Endothelial cell (in vitro differentiated cells): ENCODE results near the gene TSC22D1. TPM values are rescaled to one million over a fixed set of nuclear protein-coding genes. Genes with fewer than 3 reads are reported as not detected.

ENCODE experiments used
- DNase-seq: peaks from one replicate; pipeline ENCODE4 v3.0.0; 2021; ENCODE audit warnings: low spot score
- H3K27ac Mint-ChIP-seq: one replicate; pipeline ENCODE4 v1.8.0; 2021; ENCODE audit warnings: mixed read lengths, inconsistent platforms; ENCODE audit not compliant: unreplicated experiment
- H3K27me3 Mint-ChIP-seq: one replicate; pipeline ENCODE4 v1.8.0; 2021; ENCODE audit warnings: mild to moderate bottlenecking, moderate library complexity, mixed read lengths, inconsistent platforms; ENCODE audit not compliant: unreplicated experiment
- H3K36me3 Mint-ChIP-seq: one replicate; pipeline ENCODE4 v1.8.0; 2021; ENCODE audit warnings: mild to moderate bottlenecking, low read depth, mixed read lengths, inconsistent platforms; ENCODE audit not compliant: unreplicated experiment
- H3K4me1 Mint-ChIP-seq: one replicate; pipeline ENCODE4 v1.8.0; 2021; ENCODE audit warnings: mild to moderate bottlenecking, mixed read lengths, inconsistent platforms; ENCODE audit not compliant: unreplicated experiment
- H3K4me3 Mint-ChIP-seq: one replicate; pipeline ENCODE4 v1.8.0; 2021; ENCODE audit warnings: mild to moderate bottlenecking, mixed read lengths, inconsistent platforms; ENCODE audit not compliant: unreplicated experiment
- H3K9me3 Mint-ChIP-seq: one replicate; pipeline ENCODE4 v1.8.0; 2021; ENCODE audit warnings: mixed read lengths, inconsistent platforms; ENCODE audit not compliant: unreplicated experiment
- total RNA-seq: library from RNA; stranded (reverse); fragmentation: NEBNext Ultra II Directional; extraction: Animal tissue kit (Norgen Biotek cat#: 25700); gene quantifications from one replicate; pipeline ENCODE4 v1.2.1, GENCODE V29; 2021; ENCODE audit not compliant: unreplicated experiment
- TF ChIP-seq, protein P1 (sequence below): fragments of 200-600 bp; sonication (generic); IDR thresholded peaks from one replicate; pipeline ENCODE4 v1.5.0; 2021; ENCODE audit warnings: antibody characterized with exemption; ENCODE audit not compliant: unreplicated experiment

TSC22D1 gene
- total RNA-seq, 1 donor from 2014 or later: 73.0 TPM

DNA sequence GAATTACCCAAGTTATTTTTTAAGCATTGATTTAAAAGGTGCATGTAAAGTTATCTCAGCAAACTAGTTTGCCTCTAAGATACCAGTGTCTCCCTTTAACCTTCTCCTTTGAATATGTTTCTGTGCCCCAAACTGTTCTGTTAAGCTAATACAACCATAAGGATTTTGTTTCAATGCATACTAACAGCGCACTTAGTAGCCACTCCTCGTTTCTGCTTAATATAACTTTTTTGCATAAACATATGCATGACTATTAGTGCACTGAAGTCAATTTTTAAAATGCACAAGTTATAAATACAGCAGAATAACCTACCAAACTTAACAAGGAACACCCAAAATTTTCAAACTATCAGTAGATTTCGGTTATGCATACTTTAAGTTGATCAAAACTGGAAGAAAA, 123.1 kb downstream of the TSC22D1 start:
- no peaks in the 10 kb centered on the region for H3K9me3 Mint-ChIP-seq
- no peak overlapping the region for H3K4me3 Mint-ChIP-seq
- no peak for DNase-seq
- H3K4me1 Mint-ChIP-seq: no peaks in the 10 kb centered on the region
- peaks cover 6% of the 10 kb centered on the region for H3K36me3 Mint-ChIP-seq
- no peaks in the 10 kb centered on the region for H3K27me3 Mint-ChIP-seq
- TF ChIP-seq, protein P1, sequence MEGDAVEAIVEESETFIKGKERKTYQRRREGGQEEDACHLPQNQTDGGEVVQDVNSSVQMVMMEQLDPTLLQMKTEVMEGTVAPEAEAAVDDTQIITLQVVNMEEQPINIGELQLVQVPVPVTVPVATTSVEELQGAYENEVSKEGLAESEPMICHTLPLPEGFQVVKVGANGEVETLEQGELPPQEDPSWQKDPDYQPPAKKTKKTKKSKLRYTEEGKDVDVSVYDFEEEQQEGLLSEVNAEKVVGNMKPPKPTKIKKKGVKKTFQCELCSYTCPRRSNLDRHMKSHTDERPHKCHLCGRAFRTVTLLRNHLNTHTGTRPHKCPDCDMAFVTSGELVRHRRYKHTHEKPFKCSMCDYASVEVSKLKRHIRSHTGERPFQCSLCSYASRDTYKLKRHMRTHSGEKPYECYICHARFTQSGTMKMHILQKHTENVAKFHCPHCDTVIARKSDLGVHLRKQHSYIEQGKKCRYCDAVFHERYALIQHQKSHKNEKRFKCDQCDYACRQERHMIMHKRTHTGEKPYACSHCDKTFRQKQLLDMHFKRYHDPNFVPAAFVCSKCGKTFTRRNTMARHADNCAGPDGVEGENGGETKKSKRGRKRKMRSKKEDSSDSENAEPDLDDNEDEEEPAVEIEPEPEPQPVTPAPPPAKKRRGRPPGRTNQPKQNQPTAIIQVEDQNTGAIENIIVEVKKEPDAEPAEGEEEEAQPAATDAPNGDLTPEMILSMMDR: no peak
- H3K27ac Mint-ChIP-seq: no peak overlapping the region

DNA sequence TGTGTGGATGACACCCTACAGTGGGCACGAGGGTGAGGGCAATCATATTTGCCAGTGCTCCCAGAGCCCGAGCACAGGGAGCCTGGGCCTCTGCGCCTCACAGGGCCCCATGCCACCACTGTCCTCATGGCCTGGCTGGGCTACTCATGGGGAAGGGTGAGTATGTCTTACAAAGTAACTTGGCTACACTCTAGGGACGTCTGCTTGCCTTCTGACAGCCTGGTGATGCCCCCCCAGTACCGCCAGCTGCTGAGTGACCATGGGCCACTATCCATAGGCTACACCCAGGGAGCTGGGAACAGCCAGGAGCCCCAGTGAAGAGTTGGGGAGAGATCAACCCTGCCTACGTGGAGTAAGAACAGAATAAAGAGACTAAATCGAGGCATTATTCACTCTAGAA, 123.7 kb downstream of the TSC22D1 start:
- H3K36me3 Mint-ChIP-seq: peaks cover 6% of the 10 kb centered on the region
- no peaks in the 10 kb centered on the region for H3K4me1 Mint-ChIP-seq
- DNase-seq: no peak
- TF ChIP-seq, protein P1: no peak
- no peak overlapping the region for H3K4me3 Mint-ChIP-seq
- no peak overlapping the region for H3K27ac Mint-ChIP-seq
- no peaks in the 10 kb centered on the region for H3K9me3 Mint-ChIP-seq
- no peaks in the 10 kb centered on the region for H3K27me3 Mint-ChIP-seq

DNA sequence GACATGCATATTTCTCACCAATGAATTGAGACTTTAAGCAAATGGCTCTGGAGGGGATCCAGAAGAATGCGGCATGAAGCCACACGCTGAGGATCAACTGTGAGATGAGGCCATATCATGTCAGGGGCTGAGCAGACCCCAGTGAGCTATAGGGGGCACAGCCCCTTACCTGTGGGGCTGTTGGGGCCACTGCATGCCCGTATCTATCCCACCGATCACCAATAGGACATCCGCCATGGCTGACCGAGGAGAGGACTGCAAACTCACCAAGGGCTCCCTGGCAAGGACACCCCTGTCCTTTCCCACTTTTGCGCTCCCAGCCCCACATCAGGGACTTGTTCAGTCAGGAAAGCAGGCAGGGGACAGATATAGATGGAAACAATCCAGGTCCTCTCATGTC, 124.5 kb downstream of the TSC22D1 start:
- Mint-ChIP-seq H3K4me1 (no peaks in the 10 kb centered on the region), H3K4me3 (no peak overlapping the region), H3K36me3 (peaks cover 6% of the 10 kb centered on the region), H3K9me3 (no peaks in the 10 kb centered on the region), H3K27ac (no peak overlapping the region), H3K27me3 (no peaks in the 10 kb centered on the region)
- no peak for DNase-seq
- TF ChIP-seq, protein P1: no peak

DNA sequence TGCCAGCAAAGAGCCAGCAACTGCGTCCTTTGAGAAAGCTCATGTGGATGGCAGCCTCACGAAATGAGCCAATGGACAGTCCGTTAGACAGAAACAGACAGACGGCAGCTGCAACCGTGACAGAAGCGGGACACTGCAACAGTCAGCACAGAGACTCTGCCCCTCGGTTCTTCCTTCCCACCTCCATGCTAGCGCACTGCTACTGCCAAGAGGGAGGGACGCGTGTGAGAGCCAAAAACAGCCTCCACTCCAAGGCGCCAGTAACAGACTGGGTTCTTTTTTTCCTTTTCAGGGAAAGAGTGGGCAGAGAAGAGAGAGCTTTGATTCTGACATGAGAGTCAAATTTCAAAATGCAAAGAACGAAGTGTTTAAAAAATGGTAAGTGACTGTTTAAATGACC, 125.0 kb downstream of the TSC22D1 start:
- TF ChIP-seq, protein P1: no peak
- no peak overlapping the region for H3K27ac Mint-ChIP-seq
- H3K4me3 Mint-ChIP-seq: no peak overlapping the region
- peaks cover under 1% of the 10 kb centered on the region for H3K4me1 Mint-ChIP-seq
- no peak for DNase-seq
- no peaks in the 10 kb centered on the region for H3K27me3 Mint-ChIP-seq
- H3K9me3 Mint-ChIP-seq: no peaks in the 10 kb centered on the region
- H3K36me3 Mint-ChIP-seq: peaks cover 6% of the 10 kb centered on the region

DNA sequence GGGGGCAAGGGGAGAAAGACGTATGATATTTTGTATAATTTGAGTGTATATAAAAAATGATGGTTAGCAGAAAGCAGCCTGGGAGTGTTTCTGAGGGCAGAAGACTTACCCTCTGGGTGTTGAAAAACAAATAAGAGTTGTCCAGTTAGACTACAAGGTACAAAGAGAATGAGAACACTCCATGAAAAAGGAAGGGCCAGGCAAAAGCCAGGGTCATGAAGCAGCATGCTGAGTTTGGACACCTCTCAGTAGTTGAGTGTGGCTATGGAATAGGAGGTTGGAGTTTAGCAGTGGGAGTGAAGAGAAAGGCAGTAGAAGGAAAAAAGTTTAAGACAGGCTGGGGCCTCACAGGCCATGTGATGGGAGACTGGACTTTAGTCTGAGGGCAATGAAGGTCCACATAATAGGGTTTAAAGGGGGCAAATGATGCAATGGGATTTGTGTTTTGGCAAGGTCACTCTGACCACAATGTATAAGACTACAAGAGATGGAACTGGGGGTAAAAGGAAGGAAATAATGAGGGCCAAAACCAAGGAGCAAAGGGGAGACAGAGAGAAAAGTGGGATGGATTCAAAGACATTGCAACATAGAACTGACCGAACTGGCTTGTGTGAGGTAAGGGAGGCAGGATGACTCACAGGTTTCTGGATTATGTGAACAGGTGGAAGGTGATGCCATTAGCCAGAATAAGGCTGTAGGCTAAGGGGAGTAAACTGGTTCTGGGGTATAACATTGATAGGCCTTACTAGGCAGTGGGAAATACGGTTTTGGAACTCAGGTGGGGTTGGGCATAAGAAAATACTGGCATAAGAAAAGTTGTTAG, 125.9 kb downstream of the TSC22D1 start:
- TF ChIP-seq, protein P1: no peak
- Mint-ChIP-seq H3K4me3 (no peak overlapping the region), H3K9me3 (no peaks in the 10 kb centered on the region), H3K27ac (no peak overlapping the region), H3K36me3 (no peaks in the 10 kb centered on the region), H3K4me1 (peaks cover 4% of the 10 kb centered on the region), H3K27me3 (no peaks in the 10 kb centered on the region)
- no peak for DNase-seq
